Globus pallidus (tissue), 1 donor: ENCODE measurements around the gene ENKD1.

ENCODE experiments used
- DNase-seq: peaks from one replicate; pipeline ENCODE4 v3.0.0-alpha.2; 2015; ENCODE audit warnings: low spot score

The ENKD1 gene

DNA sequence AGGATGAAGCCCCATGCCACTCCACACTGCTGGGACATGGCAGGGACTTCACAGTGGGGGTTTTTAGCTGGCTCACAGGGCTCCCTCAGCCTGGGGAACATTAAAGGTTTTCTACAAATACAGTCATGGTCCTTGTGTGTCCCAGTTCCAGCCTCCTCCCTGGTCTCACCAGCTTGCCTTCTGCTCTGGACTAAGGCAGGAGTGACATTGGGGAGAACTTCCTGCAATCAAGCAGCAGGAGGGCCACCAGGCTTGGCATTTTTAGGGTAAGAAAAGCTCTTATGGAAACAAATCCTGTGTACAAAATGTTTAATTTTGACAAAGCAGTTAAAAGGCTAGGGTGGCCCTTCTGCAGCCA, 3.9 kb downstream of the ENKD1 start:
- DNase-seq = no peak

- no peak for DNase-seq
Observed at GRCh38 chr16:67661886-67662652, 4.5 kb downstream of the ENKD1 start.

DNA sequence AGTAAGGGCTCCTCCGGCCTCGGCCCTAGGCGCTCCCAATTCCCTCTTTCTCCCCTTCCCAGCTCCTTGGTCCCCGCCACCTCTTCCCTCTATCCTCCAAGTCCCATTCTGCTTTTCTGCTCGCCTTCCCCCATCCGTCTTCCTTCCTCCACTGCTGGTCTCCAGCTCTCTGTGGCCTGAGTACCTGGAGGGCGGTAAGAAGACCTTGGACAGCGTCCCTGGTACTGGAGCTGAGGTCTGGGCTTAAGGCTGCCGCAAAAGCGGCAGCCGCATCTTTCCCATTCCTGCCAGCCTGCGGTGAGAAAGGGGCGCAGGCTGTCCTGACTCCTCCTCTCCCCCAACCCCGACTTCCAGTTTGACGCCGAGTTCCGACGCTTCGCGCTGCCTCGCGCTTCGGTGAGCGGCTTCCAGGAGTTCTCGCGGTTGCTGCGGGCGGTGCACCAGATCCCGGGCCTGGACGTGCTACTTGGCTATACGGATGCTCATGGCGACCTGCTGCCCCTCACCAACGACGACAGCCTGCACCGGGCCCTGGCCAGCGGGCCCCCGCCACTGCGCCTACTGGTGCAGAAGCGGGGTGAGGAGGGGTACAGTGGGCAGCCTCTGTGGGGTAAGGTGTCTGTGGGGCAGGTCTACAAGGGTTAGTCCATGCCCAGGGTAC, 5.3 kb downstream of the ENKD1 start:
- DNase-seq = no peak

GRCh38 chr16:67660564-67661028, 6.0 kb downstream of the ENKD1 start, which contains the start of gene PARD6A:
Gene PARD6A (plus strand): TSS chr16:67660960. CDS start chr16:67661039, 79 bp downstream.
- peak; percentile 97 for DNase-seq

GRCh38 chr16:67659675-67660563, 6.6 kb downstream of the ENKD1 start, which contains the start of gene ACD:
Gene ACD (minus strand): TSS chr16:67660260. CDS start chr16:67660220, 40 bp downstream.
- DNase-seq = peak; percentile 93

- no peak for DNase-seq
Observed at GRCh38 chr16:67658849-67659674, 7.5 kb downstream of the ENKD1 start.

DNA sequence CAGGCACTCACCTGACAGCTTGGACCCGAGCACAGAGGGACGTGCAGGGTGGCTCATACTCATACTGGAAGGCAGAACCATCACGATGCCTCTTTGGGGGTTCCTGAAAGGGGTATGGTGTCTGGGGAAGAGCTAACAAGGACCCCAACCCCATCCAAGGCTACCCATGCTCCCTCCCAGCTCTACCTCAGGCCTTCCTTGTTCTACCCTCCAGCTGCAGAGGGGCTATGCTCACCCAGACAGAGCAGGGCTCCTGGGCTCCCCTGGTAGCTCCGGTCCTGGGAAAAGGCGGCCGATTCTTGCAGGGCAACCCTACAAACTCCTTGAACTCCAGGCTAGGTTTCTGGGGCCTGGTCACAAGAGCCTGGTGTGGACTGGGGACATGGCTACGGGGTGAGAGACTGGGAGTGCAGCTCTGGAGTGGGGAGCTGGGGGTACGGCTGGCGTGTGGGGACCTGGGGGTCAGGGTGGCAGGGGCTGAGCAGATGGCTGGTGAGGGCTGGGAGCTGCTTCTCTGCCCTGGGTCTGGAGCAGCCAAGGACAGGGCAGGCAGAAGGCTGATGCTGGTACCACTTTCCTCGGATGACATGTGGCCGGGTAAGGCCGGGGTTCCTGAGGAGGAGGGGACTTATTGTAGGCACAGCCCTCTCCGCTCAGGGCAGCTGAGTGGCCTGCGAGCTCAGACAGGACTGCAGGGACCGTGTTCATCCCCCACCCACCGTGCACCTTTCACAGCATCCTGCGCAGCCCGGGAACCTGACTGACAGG, 8.6 kb downstream of the ENKD1 start:
- DNase-seq = no peak

GRCh38 chr16:67657017-67657608, 9.4 kb downstream of the ENKD1 start:
- DNase-seq = no peak

GRCh38 chr16:67656344-67657016, 10.1 kb downstream of the ENKD1 start:
- no peak for DNase-seq

- no peak for DNase-seq
Observed at GRCh38 chr16:67655363-67655762, 11.2 kb downstream of the ENKD1 start.

- DNase-seq = no peak
Observed at GRCh38 chr16:67654403-67654911, 12.1 kb downstream of the ENKD1 start.

- no peak for DNase-seq
Observed at GRCh38 chr16:67653789-67654402, 12.7 kb downstream of the ENKD1 start.

GRCh38 chr16:67653128-67653788, 13.3 kb downstream of the ENKD1 start:
- no peak for DNase-seq

GRCh38 chr16:67652578-67653127, 13.9 kb downstream of the ENKD1 start:
- DNase-seq = no peak

- DNase-seq = no peak
Observed at GRCh38 chr16:67651847-67652246, 14.7 kb downstream of the ENKD1 start.

- DNase-seq = no peak
Observed at GRCh38 chr16:67651039-67651438, 15.5 kb downstream of the ENKD1 start.

DNA sequence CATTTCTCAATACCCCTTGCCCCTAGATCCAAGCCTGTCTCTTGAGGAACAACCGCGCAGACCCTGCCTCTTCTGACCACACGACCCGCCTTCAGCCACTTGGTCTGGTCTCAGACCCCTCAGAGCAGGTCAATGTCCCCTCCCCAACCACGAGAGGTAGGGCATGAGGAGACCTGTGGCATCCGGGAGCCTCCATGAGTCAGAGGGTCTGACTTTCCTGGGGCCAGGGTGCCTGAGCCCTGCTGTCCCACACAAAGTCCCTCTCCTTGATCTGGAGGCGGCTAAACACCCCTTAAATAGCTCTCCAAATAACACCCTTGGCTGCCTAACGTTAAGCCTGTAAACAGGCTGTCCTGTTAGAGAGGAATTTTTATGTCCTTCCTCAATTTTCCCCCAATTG, 16.5 kb downstream of the ENKD1 start:
- no peak for DNase-seq

- DNase-seq = no peak
Observed at GRCh38 chr16:67649494-67649931, 17.0 kb downstream of the ENKD1 start.
